ENCODE data around the gene LRRC7.

Gene LRRC7

GRCh38 chr1:69688193-69688592, 120.5 kb downstream of the LRRC7 start:
- DNase-seq (ENCODE audit: low read depth, low spot score) = no peak
- CTCF ChIA-PET = no interaction called here
- no peak for TF ChIP-seq CTCF (IDR thresholded peaks at IDR 0.05; ENCODE audit: insufficient read depth, low read length, missing control alignments)
- no peak overlapping the region for H3K4me3 ChIP-seq (ENCODE audit: low read depth, low read length)
- POLR2A ChIA-PET = no interaction called here

GRCh38 chr1:69691179-69691578, 123.5 kb downstream of the LRRC7 start:
- CTCF ChIA-PET = no interaction called here
- TF ChIP-seq CTCF (IDR thresholded peaks at IDR 0.05; ENCODE audit: insufficient read depth, low read length, missing control alignments) = no peak

GRCh38 chr1:69693921-69694675, 126.4 kb downstream of the LRRC7 start:
- no peak overlapping the region for H3K4me3 ChIP-seq (ENCODE audit: low read depth, low read length)
- CTCF ChIA-PET = no interaction called here
- POLR2A ChIA-PET = no interaction called here
- no peak for DNase-seq (ENCODE audit: low read depth, low spot score)
- no peak for TF ChIP-seq CTCF (IDR thresholded peaks at IDR 0.05; ENCODE audit: insufficient read depth, low read length, missing control alignments)

More at GRCh38 chr1:69691179-69691578, 123.5 kb downstream of the LRRC7 start:
- POLR2A ChIA-PET = no interaction called here
- DNase-seq (ENCODE audit: low read depth, low spot score) = no peak
- H3K4me3 ChIP-seq (ENCODE audit: low read depth, low read length) = no peak overlapping the region

GRCh38 chr1:69697340-69697739, 129.6 kb downstream of the LRRC7 start:
- no peak for TF ChIP-seq CTCF (IDR thresholded peaks at IDR 0.05; ENCODE audit: insufficient read depth, low read length, missing control alignments)
- ChIA-PET POLR2A (no interaction called here), CTCF (no interaction called here)
- no peak overlapping the region for H3K4me3 ChIP-seq (ENCODE audit: low read depth, low read length)
- no peak for DNase-seq (ENCODE audit: low read depth, low spot score)

GRCh38 chr1:69700770-69701169, 133.0 kb downstream of the LRRC7 start:
- peak; percentile 33 for TF ChIP-seq CTCF (IDR thresholded peaks at IDR 0.05; ENCODE audit: insufficient read depth, low read length, missing control alignments)
- DNase-seq (ENCODE audit: low read depth, low spot score) = no peak
- CTCF ChIA-PET = interaction anchor here (1.1 to 1.7 kb wide), 3 partner anchors 38 to 1229 kb away, joined by 3 to 5 read pairs (median 3); no protein-coding TSS in a partner anchor
- POLR2A ChIA-PET = no interaction called here
- H3K4me3 ChIP-seq (ENCODE audit: low read depth, low read length) = no peak overlapping the region

- no peak overlapping the region for H3K4me3 ChIP-seq (ENCODE audit: low read depth, low read length)
- POLR2A ChIA-PET = no interaction called here
- no peak for TF ChIP-seq CTCF (IDR thresholded peaks at IDR 0.05; ENCODE audit: insufficient read depth, low read length, missing control alignments)
- no peak for DNase-seq (ENCODE audit: low read depth, low spot score)
- CTCF ChIA-PET = no interaction called here
Observed at GRCh38 chr1:69702085-69702484, 134.4 kb downstream of the LRRC7 start.
